Gastroesophageal sphincter (tissue), 4 donors: ENCODE results near the gene CCDC51. TPM values are rescaled to one million over a fixed set of nuclear protein-coding genes. Genes with fewer than 3 reads are reported as not detected.

ENCODE experiments used
- ATAC-seq: fragments of 150-250 bp; one replicate; pipeline ENCODE4 v1.9.1; 2016; ENCODE audit warnings: mild to moderate bottlenecking, moderate library complexity
- H3K27ac ChIP-seq, 4 donors: fragments of 200-600 bp; sonication (generic) in 3 of 4; 1 replicate in 3 of 4; 2 replicates in 1 of 4; pipeline ENCODE4 v1.5.1; 2016 to 2019
- H3K27me3 ChIP-seq: fragments of 200-600 bp; sonication (generic); one replicate; pipeline ENCODE4 v1.5.1; 2019
- H3K36me3 ChIP-seq, 2 donors: fragments of 200-600 bp; sonication (generic); one replicate each; pipeline ENCODE4 v1.5.1; 2019; ENCODE audit warnings: control low read depth in 1 of 2
- H3K4me1 ChIP-seq, 3 donors: fragments of 200-600 bp; sonication (generic); 1 replicate in 2 of 3; 2 replicates in 1 of 3; pipeline ENCODE4 v1.5.1; 2016 to 2019; ENCODE audit warnings: control low read depth in 2 of 3
- H3K4me3 ChIP-seq, 2 donors: fragments of 200-600 bp; sonication (generic); one replicate each; pipeline ENCODE4 v1.5.1; 2019; ENCODE audit warnings: mild to moderate bottlenecking in 1 of 2, moderate library complexity in 1 of 2
- H3K9me3 ChIP-seq, 3 donors: fragments of 200-600 bp; sonication (generic); one replicate each; pipeline ENCODE4 v1.5.1; 2017 to 2019; ENCODE audit warnings: control low read depth in 2 of 3
- CTCF ChIP-seq, 4 experiments: fragments of 200-600 bp in 2 of 4; fragments of 450-650 bp in 2 of 4; sonication (generic) in 1 of 4; IDR thresholded peaks; one replicate each; pipeline ENCODE4 v1.5.1; 2017 to 2019; ENCODE audit warnings: antibody characterized with exemption in 4 of 4, mild to moderate bottlenecking in 2 of 4, moderate library complexity in 2 of 4
- EP300 ChIP-seq: sonication (generic); formaldehyde crosslinking; IDR thresholded peaks from one replicate; pipeline ENCODE4 v1.6.1; 2017; ENCODE audit warnings: antibody characterized with exemption, mild to moderate bottlenecking
- POLR2A ChIP-seq, 2 donors: fragments of 450-650 bp; IDR thresholded peaks; one replicate each; pipeline ENCODE4 v1.6.1; 2017; ENCODE audit warnings: antibody characterized with exemption in 2 of 2, mild to moderate bottlenecking in 2 of 2, moderate library complexity in 1 of 2
- POLR2AphosphoS5 ChIP-seq: sonication (generic); formaldehyde crosslinking; IDR thresholded peaks from one replicate; pipeline ENCODE4 v1.6.1; 2017; ENCODE audit warnings: antibody characterized with exemption
- WGBS, 2 donors: methylation state at CpG; one replicate each; pipeline ENCODE4 v1.1.5; 2018; ENCODE audit warnings: low coverage in 1 of 2; 5-methylcytosine and 5-hydroxymethylcytosine counted together
- total RNA-seq, 4 donors: library from RNA; depleted of rRNA; stranded (reverse); fragments of >200 nt; gene quantifications; one replicate each; pipeline ENCODE4 v1.1.0, GENCODE V29; 2016

Gene CCDC51
- total RNA-seq, 4 donors from 2014 or later: 10.2 to 32.6 (median 26.3) TPM

- Histone ChIP-seq H3K9me3 (no peaks in the 10 kb centered on the region), H3K4me1 (peaks cover 6 to 44% (median 15%) of the 10 kb centered on the region in 3 donors), H3K4me3 (no peak overlapping the region), H3K36me3 (peaks cover 0 to 74% of the 10 kb centered on the region in 2 donors), H3K27me3 (no peaks in the 10 kb centered on the region), H3K27ac (peak overlapping the region in 3 of 4 donors; percentile 92 to 97 (median 93))
- WGBS, 2 donors: 72% methylated on average over 4 of the region's 13 CpGs; no CpG with 5 or more reads in 1 of the 2 donors
- no peak for TF ChIP-seq POLR2A (IDR thresholded peaks at IDR 0.05)
- TF ChIP-seq CTCF (IDR thresholded peaks at IDR 0.05): no peak
- no peak for TF ChIP-seq POLR2AphosphoS5
- no peak for TF ChIP-seq EP300
- no peak for ATAC-seq
Observed at GRCh38 chr3:48405343-48405881, 34.5 kb downstream of the CCDC51 start.

- no peak for ATAC-seq
- TF ChIP-seq EP300: no peak
- no peak for TF ChIP-seq POLR2A (IDR thresholded peaks at IDR 0.05)
- no peak for TF ChIP-seq CTCF (IDR thresholded peaks at IDR 0.05)
- TF ChIP-seq POLR2AphosphoS5: no peak
- Histone ChIP-seq H3K4me3 (no peak overlapping the region), H3K9me3 (no peaks in the 10 kb centered on the region), H3K4me1 (peaks cover 6 to 44% (median 15%) of the 10 kb centered on the region in 3 donors), H3K27me3 (no peaks in the 10 kb centered on the region), H3K27ac (peak overlapping the region; percentile 5 to 97 (median 92)), H3K36me3 (peaks cover 0 to 66% of the 10 kb centered on the region in 2 donors)
- WGBS, 2 donors: 78 to 90% methylated on average over 2 to 7 of the region's 21 CpGs
Observed at GRCh38 chr3:48404440-48405342, 35.2 kb downstream of the CCDC51 start.

- H3K27ac ChIP-seq: peak overlapping the region; percentile 91 to 97 (median 92)
- no peak for ATAC-seq
- H3K4me1 ChIP-seq: peaks cover 6 to 41% (median 15%) of the 10 kb centered on the region in 3 donors
- no peak overlapping the region for H3K4me3 ChIP-seq
- H3K9me3 ChIP-seq: no peaks in the 10 kb centered on the region
- peaks cover 0 to 57% of the 10 kb centered on the region in 2 donors for H3K36me3 ChIP-seq
- no peaks in the 10 kb centered on the region for H3K27me3 ChIP-seq
- TF ChIP-seq CTCF (IDR thresholded peaks at IDR 0.05): no peak
- TF ChIP-seq EP300: no peak
- TF ChIP-seq POLR2AphosphoS5: no peak
- no peak for TF ChIP-seq POLR2A (IDR thresholded peaks at IDR 0.05)
- 100% methylated on average over 1 of the region's 15 CpGs; no CpG with 5 or more reads in 1 of the 2 donors for WGBS, 2 donors
Observed at GRCh38 chr3:48403533-48404439, 36.1 kb downstream of the CCDC51 start.

GRCh38 chr3:48402907-48403306 is 37.0 kb downstream of the CCDC51 start:
- TF ChIP-seq EP300 (no peak), POLR2A (IDR thresholded peaks at IDR 0.05) (no peak), CTCF (IDR thresholded peaks at IDR 0.05) (no peak), POLR2AphosphoS5 (no peak)
- WGBS, 2 donors: 38% methylated on average over 2 of the region's 3 CpGs; no CpG with 5 or more reads in 1 of the 2 donors
- H3K27ac ChIP-seq: peak overlapping the region; percentile 91 to 97 (median 92)
- H3K9me3 ChIP-seq: no peaks in the 10 kb centered on the region
- peaks cover 6 to 38% (median 15%) of the 10 kb centered on the region in 3 donors for H3K4me1 ChIP-seq
- peaks cover 0 to 48% of the 10 kb centered on the region in 2 donors for H3K36me3 ChIP-seq
- no peak for ATAC-seq
- H3K27me3 ChIP-seq: no peaks in the 10 kb centered on the region
- no peak overlapping the region for H3K4me3 ChIP-seq
